A673 (cell line): Measurements from ENCODE around the gene PSMB10.

Experiments
- CTCF ChIP-seq: fragments of 300-800, 200-600 bp; sonication (generic); conservative IDR thresholded peaks from 2 replicates; pipeline ENCODE4 v1.5.1; 2017; ENCODE audit warnings: low read depth, mild to moderate bottlenecking, antibody characterized with exemption, low read length, moderate library complexity, mixed read lengths
- EZH2 ChIP-seq: fragments of 200-600 bp; sonication (generic); IDR thresholded peaks from 2 replicates; pipeline ENCODE4 v1.6.1; 2017; ENCODE audit warnings: borderline replicate concordance, low read depth, mild to moderate bottlenecking, mixed read lengths, antibody characterized with exemption, low read length; ENCODE audit not compliant: poor library complexity, severe bottlenecking

- TF ChIP-seq CTCF (no peak), EZH2 (no peak)
Observed at GRCh38 chr16:67907397-67908180, 29.1 kb downstream of the PSMB10 start.
